A172 (cell line): ENCODE measurements around the gene SOWAHD. TPM values are rescaled to one million over a fixed set of nuclear protein-coding genes. Genes with fewer than 3 reads are reported as not detected.
"Not testable (repeated sequence)": the region's sequence is repeated elsewhere in the genome, so short reads cannot be mapped to it uniquely, and the experiment has no call there.

Experiments
- DNase-seq: peaks from one replicate; pipeline ENCODE4 v3.0.0-alpha.2; 2015; ENCODE audit warnings: low spot score
- total RNA-seq: library from RNA; depleted of rRNA; stranded (reverse); fragments of >200 nt; shearing (Covaris generic); gene quantifications from 2 replicates; pipeline ENCODE4 v1.2.3, GENCODE V29; 2014; rRNA removed

Gene SOWAHD, protein sequence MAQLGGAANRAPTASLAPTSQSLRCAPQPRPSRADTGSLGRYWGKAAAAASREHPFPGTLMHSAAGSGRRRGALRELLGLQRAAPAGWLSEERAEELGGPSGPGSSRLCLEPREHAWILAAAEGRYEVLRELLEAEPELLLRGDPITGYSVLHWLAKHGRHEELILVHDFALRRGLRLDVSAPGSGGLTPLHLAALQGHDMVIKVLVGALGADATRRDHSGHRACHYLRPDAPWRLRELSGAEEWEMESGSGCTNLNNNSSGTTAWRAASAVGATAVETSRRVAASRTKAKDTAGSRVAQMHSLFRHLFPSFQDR
- 0.72 TPM in 1 of 2 replicates, not detected in the other for total RNA-seq

DNA sequence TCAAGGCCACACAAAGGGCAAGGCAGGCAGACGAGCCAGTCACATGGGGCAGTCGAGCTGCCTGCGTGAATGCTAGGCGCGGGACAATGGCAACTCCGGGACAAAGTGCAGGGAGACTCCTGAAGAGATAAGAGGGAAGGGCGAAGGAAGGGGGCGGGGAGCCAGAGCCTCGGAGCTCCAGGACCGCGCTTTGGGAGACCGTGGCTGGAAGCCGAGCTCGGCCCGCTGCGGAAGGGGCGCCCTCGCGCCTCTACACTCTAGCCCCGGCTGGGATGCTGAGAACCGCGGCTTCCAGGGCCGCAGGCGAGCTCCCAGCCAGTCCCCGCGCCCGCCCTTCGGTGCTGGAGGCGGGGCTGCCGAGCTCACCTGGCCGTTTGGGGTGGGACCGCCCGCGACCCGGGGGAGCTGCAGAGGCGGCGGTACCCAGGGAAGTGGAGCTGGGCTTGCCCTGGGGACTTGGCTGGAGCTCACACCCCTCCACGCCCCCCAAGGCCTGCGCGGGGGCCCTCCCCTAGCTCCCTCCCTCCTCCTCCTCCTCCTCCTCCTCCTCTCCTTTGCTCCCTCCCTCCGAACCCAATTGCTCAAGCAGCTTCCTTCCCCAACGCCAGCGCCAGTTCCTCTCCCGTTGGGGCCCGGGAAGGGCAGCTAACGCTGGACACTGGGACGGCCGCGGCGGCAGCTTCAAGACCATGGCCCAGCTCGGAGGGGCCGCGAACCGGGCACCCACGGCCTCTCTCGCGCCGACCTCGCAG lies at the start of gene SOWAHD:
Gene SOWAHD (plus strand): TSS at position 610 of the 752 bp plus-strand sequence. CDS start 80 bp downstream, at position 690.
- DNase-seq = no peak

DNA sequence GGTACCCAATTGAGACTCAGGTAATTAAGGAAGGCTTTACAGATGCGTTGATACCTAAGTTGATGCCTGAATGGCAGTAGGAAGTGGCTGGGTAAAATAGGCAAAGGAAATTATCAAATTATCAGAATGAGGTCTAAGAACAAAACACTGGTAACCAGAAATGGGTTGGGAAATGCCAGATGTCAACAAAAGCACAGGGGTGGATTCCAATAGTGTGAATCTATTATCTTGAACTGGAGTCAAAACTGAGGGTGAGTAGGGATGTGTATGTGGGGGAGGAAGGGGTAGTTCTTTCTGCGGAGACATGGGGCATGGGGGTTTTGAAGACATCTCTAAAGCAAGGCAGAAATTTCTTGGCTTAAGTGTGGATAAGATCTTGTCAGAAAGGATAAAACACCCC lies 49.5 kb upstream of the SOWAHD start:
- no peak for DNase-seq

DNA sequence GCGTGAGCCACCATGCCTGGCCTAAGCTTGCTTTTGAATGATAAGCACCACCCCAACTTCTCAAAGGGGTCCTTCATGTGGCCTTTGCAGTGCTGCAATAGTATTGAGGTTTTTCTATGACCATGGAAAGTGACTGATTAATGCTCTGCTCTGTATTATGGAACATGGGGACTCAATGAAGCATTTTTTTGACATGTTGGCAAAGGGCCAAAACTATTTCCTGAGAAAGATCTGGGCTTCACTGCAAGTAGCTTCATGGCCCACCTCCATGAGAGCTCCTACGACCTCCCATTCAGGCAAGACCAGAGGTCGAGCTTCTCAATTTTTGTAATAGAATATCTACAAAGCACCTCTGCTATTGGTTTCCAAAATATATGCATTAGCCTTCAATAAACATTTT lies 48.8 kb upstream of the SOWAHD start:
- DNase-seq = no peak

- no peak for DNase-seq
Observed at GRCh38 chrX:119721487-119721886, 36.9 kb upstream of the SOWAHD start.

- DNase-seq = no peak
Observed at GRCh38 chrX:119721926-119722325, 36.5 kb upstream of the SOWAHD start.

DNA sequence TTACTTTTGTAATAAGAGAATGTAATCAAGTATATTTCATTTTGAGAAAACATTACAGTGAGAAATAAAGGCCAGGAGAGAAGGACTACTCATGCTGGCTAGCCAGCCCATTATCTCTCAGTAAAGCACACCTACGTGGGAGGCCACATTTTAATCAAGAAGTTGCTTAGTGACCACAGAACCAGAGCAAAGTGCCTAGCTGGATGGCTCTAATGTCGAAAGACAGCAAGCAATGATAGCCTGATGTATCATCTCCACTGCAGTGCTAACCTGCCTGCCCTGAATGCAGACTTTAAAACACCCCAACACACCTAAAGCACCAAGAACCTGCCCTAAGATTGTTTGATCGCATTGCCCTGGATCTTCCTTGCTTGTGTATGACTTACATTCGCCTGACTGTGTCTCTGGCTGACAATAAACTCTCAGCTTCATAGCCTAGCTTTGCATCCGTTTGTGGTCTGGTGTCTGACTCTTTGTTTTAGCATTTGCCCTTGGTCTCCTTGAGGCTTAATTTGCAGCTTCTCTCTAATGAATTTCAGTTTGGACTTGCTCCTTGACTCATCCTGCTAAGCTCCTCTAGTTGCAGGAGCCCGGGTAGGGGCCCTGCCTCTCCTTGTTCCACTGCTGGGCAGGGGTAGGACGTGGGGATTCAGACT lies 31.4 kb upstream of the SOWAHD start:
- no peak for DNase-seq

- no peak for DNase-seq
Observed at GRCh38 chrX:119728487-119728886, 29.9 kb upstream of the SOWAHD start.

DNA sequence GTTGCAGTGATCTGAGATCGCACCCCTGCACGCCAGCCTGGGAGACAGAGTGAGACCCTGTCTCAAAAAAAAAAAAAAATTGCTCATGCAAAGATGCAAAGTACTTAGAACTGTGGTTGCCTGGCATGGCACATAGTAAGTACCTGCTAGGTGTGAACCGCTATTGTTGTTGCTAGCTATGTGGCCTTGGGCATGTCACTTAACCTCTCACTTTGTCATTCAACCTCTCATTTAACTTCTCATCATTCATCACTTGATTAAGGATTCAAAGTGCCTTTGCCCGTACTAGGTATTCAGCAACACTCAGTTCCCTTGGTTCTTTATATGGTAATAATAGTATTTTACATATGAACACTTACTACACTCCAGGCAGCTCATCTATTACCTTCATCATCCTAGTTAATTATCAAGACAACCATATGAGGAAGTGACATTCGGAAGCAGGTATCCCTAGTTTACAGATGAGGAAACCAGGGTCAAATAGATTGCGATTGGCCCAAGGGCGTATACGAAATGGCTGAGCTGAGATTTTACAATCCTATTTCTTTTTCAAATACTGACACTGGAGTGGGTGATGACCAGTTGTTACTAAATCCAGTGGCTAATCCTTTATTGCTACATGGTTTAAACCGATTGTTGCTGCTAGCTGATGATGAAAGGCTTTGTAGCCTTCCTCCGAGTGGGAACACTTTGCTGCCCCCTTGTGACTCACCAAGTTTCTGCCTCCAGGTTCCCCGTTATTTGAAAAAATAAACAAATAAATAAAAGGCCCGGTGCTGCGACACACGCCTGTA lies 28.8 kb upstream of the SOWAHD start:
- peak; percentile 30 for DNase-seq

GRCh38 chrX:119734897-119735339 lies 23.5 kb upstream of the SOWAHD start:
- DNase-seq = no peak

GRCh38 chrX:119735467-119735866 lies 22.9 kb upstream of the SOWAHD start:
- DNase-seq = no peak

- no peak for DNase-seq
Observed at GRCh38 chrX:119736206-119736764, 22.1 kb upstream of the SOWAHD start.

DNA sequence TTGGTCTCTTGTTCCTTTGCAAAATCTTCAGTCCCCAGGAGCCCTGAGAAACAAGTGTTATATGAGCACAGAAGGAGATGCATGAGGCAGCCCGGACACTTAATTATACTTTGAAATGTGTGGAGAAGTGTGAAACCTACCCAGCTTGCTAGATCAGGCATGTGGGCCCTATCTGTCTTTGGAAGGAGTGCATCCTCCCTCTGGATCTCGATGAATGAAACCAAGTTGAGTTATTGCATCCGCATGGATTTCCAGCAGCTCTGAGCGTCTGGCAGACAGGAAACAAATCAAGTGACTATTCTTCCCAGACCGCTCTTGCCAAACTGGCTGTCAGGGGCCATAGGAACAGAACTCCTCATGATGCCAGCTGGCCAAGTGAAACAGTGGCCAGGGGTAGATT lies 19.6 kb upstream of the SOWAHD start:
- DNase-seq = no peak

- DNase-seq = no peak
Observed at GRCh38 chrX:119745283-119745848, 13.0 kb upstream of the SOWAHD start.

- DNase-seq = not testable (repeated sequence)
Observed at GRCh38 chrX:119750131-119750530, 8.3 kb upstream of the SOWAHD start.

GRCh38 chrX:119750751-119751150 lies 7.6 kb upstream of the SOWAHD start:
- DNase-seq = not testable (repeated sequence)

- no peak for DNase-seq
Observed at GRCh38 chrX:119753001-119753400, 5.4 kb upstream of the SOWAHD start.

DNA sequence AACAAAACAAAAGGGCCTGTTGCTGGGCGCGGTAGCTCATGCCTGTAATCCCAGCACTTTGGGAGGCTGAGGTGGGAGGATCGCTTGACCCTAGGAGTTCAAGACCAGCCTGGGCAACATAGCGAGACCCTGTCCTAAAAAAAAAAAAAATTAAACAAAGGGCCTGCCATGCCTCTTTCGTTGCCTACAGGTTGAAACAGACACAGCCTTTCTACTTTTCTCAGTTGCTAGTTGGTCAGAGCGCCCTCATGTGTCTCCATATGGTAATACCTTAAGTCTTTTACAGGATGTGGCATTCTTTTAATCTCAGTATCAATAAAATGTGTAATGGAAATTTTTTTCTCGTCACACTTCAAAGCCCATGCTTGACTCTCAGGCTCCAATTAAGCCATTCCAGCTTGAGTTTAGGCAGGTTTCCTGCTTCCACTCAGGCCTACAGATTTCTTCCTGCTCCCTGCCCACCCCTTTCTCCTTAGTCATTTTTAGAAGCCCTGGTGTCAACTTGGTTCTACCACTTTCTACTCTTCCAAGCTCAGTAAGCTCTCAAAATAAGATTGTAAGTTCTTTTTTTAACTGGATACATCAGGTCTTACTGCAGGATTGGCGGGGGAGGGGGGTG lies 4.6 kb upstream of the SOWAHD start:
- no peak for DNase-seq

DNA sequence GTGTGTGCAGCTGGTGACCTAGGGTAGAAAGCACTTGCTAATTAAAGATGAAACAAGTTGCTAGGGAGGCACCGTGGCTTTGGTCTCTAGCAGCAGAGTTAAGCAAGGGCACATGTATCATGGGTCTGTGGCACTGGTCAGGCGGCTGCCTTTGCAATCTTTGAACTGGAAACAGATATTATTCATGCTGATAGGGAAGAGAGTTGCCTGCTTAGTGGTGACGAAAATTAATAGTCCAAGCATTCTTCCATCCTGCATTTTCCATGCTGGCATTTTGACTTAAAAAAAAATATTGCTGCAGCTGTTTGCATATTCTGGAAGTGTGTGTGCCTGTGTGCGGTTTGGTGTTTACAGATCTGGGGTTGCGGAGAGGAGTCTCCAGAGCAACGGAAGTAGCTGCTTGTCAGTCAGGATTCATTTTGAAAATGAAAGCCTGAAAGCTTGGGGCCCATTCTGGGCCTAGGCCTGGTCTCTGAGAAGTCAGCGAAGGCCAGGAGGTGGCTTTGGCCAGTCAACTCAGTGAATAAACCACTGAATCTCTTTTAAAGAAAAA lies 2.3 kb upstream of the SOWAHD start:
- no peak for DNase-seq

- no peak for DNase-seq
Observed at GRCh38 chrX:119756926-119757635, 1.3 kb upstream of the SOWAHD start.

DNA sequence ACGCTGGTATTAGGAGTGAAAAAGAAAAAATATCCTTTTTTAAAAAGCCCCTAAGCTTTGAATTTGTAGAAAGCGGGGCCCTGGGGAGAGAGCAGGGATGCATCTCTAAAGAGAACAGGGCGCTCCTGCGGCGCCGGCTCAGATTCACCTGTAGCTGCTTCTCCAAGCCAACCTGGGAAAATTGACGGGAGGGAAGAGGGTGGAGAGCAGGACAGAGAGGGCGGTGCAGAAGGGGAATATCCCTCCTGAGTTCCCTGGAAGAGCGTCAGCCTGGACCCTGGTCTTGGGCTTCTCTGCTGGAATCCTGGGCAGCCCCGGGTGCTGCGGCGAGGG lies 776 bp upstream of the SOWAHD start:
- DNase-seq = no peak
